C4-2B (cell line): ENCODE measurements around the gene HLA-B.

Experiments used
- H3K27ac ChIP-seq: fragments of 450-650 bp; 2 replicates; pipeline ENCODE4 v1.5.1; 2017
- ZFX ChIP-seq: fragments of 450-650 bp; IDR thresholded peaks from 2 replicates; pipeline ENCODE4 v1.6.1; 2017
- TF ChIP-seq, protein P1 (sequence below): fragments of 450-650 bp; conservative IDR thresholded peaks from 2 replicates; pipeline ENCODE4 v1.5.1; 2017; ENCODE audit warnings: mild to moderate bottlenecking

The HLA-B gene

GRCh38 chr6:31354158-31354863, 2.7 kb downstream of the HLA-B start:
- H3K27ac ChIP-seq = no peak overlapping the region
- no peak for TF ChIP-seq ZFX
- TF ChIP-seq, protein P1, sequence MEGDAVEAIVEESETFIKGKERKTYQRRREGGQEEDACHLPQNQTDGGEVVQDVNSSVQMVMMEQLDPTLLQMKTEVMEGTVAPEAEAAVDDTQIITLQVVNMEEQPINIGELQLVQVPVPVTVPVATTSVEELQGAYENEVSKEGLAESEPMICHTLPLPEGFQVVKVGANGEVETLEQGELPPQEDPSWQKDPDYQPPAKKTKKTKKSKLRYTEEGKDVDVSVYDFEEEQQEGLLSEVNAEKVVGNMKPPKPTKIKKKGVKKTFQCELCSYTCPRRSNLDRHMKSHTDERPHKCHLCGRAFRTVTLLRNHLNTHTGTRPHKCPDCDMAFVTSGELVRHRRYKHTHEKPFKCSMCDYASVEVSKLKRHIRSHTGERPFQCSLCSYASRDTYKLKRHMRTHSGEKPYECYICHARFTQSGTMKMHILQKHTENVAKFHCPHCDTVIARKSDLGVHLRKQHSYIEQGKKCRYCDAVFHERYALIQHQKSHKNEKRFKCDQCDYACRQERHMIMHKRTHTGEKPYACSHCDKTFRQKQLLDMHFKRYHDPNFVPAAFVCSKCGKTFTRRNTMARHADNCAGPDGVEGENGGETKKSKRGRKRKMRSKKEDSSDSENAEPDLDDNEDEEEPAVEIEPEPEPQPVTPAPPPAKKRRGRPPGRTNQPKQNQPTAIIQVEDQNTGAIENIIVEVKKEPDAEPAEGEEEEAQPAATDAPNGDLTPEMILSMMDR = no peak

- TF ChIP-seq, protein P1 = no peak
- TF ChIP-seq ZFX = no peak
- H3K27ac ChIP-seq = no peak overlapping the region
Observed at GRCh38 chr6:31353384-31353945, 3.5 kb downstream of the HLA-B start.

GRCh38 chr6:31352683-31353383, 4.1 kb downstream of the HLA-B start:
- no peak overlapping the region for H3K27ac ChIP-seq
- TF ChIP-seq, protein P1 = no peak
- no peak for TF ChIP-seq ZFX

- TF ChIP-seq, protein P1 = no peak
- TF ChIP-seq ZFX = no peak
- no peak overlapping the region for H3K27ac ChIP-seq
Observed at GRCh38 chr6:31352310-31352682, 4.7 kb downstream of the HLA-B start.

- no peak for TF ChIP-seq ZFX
- TF ChIP-seq, protein P1 = no peak
- H3K27ac ChIP-seq = no peak overlapping the region
Observed at GRCh38 chr6:31351401-31352309, 5.3 kb downstream of the HLA-B start.

DNA sequence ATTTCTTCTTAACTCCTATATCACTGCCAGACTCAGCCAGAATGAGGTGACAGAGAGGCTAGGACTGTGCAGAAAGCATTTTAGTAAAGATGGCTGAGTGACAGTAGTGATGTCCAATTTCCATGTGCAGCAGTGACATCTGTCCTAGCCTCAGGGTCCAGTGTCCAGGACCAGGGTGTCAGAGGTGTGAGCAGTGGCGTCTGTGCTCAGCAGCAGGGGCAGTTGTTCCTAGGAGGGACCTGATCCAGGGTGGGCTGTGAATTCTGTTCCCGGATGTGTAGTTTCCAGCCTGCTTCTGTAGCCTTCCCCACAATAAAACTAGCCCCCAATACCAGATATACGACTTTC, 6.0 kb downstream of the HLA-B start:
- no peak overlapping the region for H3K27ac ChIP-seq
- TF ChIP-seq, protein P1 = no peak
- no peak for TF ChIP-seq ZFX
